Chondrocyte (in vitro differentiated cells): ENCODE data around the gene CSRNP3. TPM values are rescaled to one million over a fixed set of nuclear protein-coding genes. Genes with fewer than 3 reads are reported as not detected.

Experiments used
- DNase-seq: peaks from one replicate; pipeline ENCODE4 v3.0.0; 2021; ENCODE audit warnings: mixed read lengths, low spot score
- H3K27ac Mint-ChIP-seq: one replicate; pipeline ENCODE4 v1.8.0; 2021; ENCODE audit warnings: mild to moderate bottlenecking, moderate library complexity, mixed read lengths; ENCODE audit not compliant: unreplicated experiment
- H3K27me3 Mint-ChIP-seq: 2 replicates; pipeline ENCODE4 v1.8.0; 2021; ENCODE audit warnings: low read depth, mixed read lengths
- H3K36me3 Mint-ChIP-seq: 2 replicates; pipeline ENCODE4 v1.8.0; 2021; ENCODE audit warnings: low read depth, mixed read lengths
- H3K4me1 Mint-ChIP-seq: 2 replicates; pipeline ENCODE4 v1.8.0; 2021; ENCODE audit warnings: low read depth, mild to moderate bottlenecking, mixed read lengths
- H3K4me3 Mint-ChIP-seq: one replicate; pipeline ENCODE4 v1.8.0; 2021; ENCODE audit warnings: mild to moderate bottlenecking, moderate library complexity, mixed read lengths; ENCODE audit not compliant: unreplicated experiment
- H3K9me3 Mint-ChIP-seq: 2 replicates; pipeline ENCODE4 v1.8.0; 2021; ENCODE audit warnings: low read depth, mixed read lengths
- CTCF ChIP-seq: fragments of 200-600 bp; sonication (generic); IDR thresholded peaks from 2 replicates; pipeline ENCODE4 v1.5.0; 2021; ENCODE audit warnings: antibody characterized with exemption, mild to moderate bottlenecking, moderate library complexity
- total RNA-seq: library from RNA; stranded (reverse); gene quantifications from 3 replicates; pipeline ENCODE4 v1.2.1, GENCODE V29; 2021

Gene CSRNP3
- total RNA-seq, 1 donor from 2014 or later, result 3.7 TPM

- Mint-ChIP-seq H3K4me1 (peaks cover 12% of the 10 kb centered on the region), H3K27me3 (no peaks in the 10 kb centered on the region), H3K9me3 (no peaks in the 10 kb centered on the region), H3K27ac (no peak overlapping the region), H3K36me3 (no peaks in the 10 kb centered on the region), H3K4me3 (no peak overlapping the region)
- DNase-seq, result no peak
- no peak for TF ChIP-seq CTCF
Measured at GRCh38 chr2:165716091-165716490, 246.6 kb downstream of the CSRNP3 start.

- no peak overlapping the region for H3K4me3 Mint-ChIP-seq
- no peaks in the 10 kb centered on the region for H3K36me3 Mint-ChIP-seq
- DNase-seq, result no peak
- no peaks in the 10 kb centered on the region for H3K27me3 Mint-ChIP-seq
- no peaks in the 10 kb centered on the region for H3K9me3 Mint-ChIP-seq
- TF ChIP-seq CTCF, result no peak
- peaks cover 12% of the 10 kb centered on the region for H3K4me1 Mint-ChIP-seq
- H3K27ac Mint-ChIP-seq, result no peak overlapping the region
Measured at GRCh38 chr2:165718610-165719210, 249.2 kb downstream of the CSRNP3 start.

GRCh38 chr2:165720511-165720910 lies 251.0 kb downstream of the CSRNP3 start:
- Mint-ChIP-seq H3K27ac (no peak overlapping the region), H3K36me3 (no peaks in the 10 kb centered on the region), H3K27me3 (no peaks in the 10 kb centered on the region), H3K4me1 (peaks cover 17% of the 10 kb centered on the region), H3K4me3 (no peak overlapping the region), H3K9me3 (no peaks in the 10 kb centered on the region)
- DNase-seq, result no peak
- TF ChIP-seq CTCF, result no peak

GRCh38 chr2:165725421-165725820 lies 255.9 kb downstream of the CSRNP3 start:
- peaks cover 4% of the 10 kb centered on the region for H3K9me3 Mint-ChIP-seq
- DNase-seq, result no peak
- no peak overlapping the region for H3K4me3 Mint-ChIP-seq
- no peak overlapping the region for H3K27ac Mint-ChIP-seq
- H3K36me3 Mint-ChIP-seq, result peaks cover 2% of the 10 kb centered on the region
- H3K27me3 Mint-ChIP-seq, result no peaks in the 10 kb centered on the region
- TF ChIP-seq CTCF, result no peak
- peaks cover 26% of the 10 kb centered on the region for H3K4me1 Mint-ChIP-seq

Other genes with a start within 250 kb of the CSRNP3 start
- 1.8 to 2.8 TPM (median 1.9 TPM) in 3 replicates for gene SCN2A, start 230.3 kb upstream of the CSRNP3 start, total RNA-seq